PC-3 (cell line): ENCODE data around the gene NUP133. TPM values are rescaled to one million over a fixed set of nuclear protein-coding genes. Genes with fewer than 3 reads are reported as not detected.

Source experiments
- ATAC-seq: fragments of 200-7000 bp; cut with Tn5 transposase; 2 replicates; pipeline ENCODE4 v1.9.1; 2020; ENCODE audit warnings: mild to moderate bottlenecking, moderate library complexity
- BruUV-seq: library from RNA; stranded (reverse); fragments of 400-500 nt; replicated peaks from 2 replicates; lab custom pipeline; 2021; lab: Mats Ljungman, UMichigan
- CTCF ChIA-PET: fragments of 300-600 bp; sonication (Branson Sonifier 250); formaldehyde crosslinking; loops from one replicate; lab custom pipeline; 2022; ENCODE audit warnings: antibody characterized with exemption; lab: Charles Lee
- POLR2A ChIA-PET: fragments of 300-600 bp; sonication (Branson Sonifier 250); formaldehyde crosslinking; loops from one replicate; lab custom pipeline; 2022; ENCODE audit warnings: antibody characterized with exemption; ENCODE audit not compliant: unreplicated experiment; lab: Charles Lee
- DNase-seq: peaks from one replicate; pipeline ENCODE4 v3.0.0-alpha.2; 2015
- H2AFZ ChIP-seq: fragments of 300-600 bp; sonication (generic); 2 replicates; pipeline ENCODE4 v1.6.0; 2016; ENCODE audit warnings: antibody characterized with exemption, low read length
- H3F3A ChIP-seq: fragments of 300-600 bp; sonication (generic); one replicate; pipeline ENCODE4 v1.6.0; 2017; ENCODE audit warnings: antibody characterized with exemption, low read length, control low read depth, mild to moderate bottlenecking; ENCODE audit not compliant: unreplicated experiment
- H3K27ac ChIP-seq: fragments of 300-600 bp; sonication (generic); 2 replicates; pipeline ENCODE4 v1.5.1; 2016; ENCODE audit warnings: mild to moderate bottlenecking, low read length
- H3K27me3 ChIP-seq: fragments of 300-600 bp; sonication (generic); 2 replicates; pipeline ENCODE4 v1.6.1; 2016; ENCODE audit warnings: low read length, mixed read lengths
- H3K36me3 ChIP-seq: fragments of 300-600 bp; sonication (generic); 2 replicates; pipeline ENCODE4 v1.6.1; 2016; ENCODE audit warnings: low read depth, mixed run types, low read length, mixed read lengths
- H3K4me1 ChIP-seq: fragments of 300-600 bp; sonication (generic); 2 replicates; pipeline ENCODE4 v1.5.1; 2016; ENCODE audit warnings: low read length; ENCODE audit not compliant: insufficient read depth
- H3K4me2 ChIP-seq: fragments of 300-600 bp; sonication (generic); 2 replicates; pipeline ENCODE4 v1.6.0; 2016; ENCODE audit warnings: low read length
- H3K4me3 ChIP-seq: fragments of 300-600 bp; sonication (generic); 2 replicates; pipeline ENCODE4 v1.5.1; 2016; ENCODE audit warnings: mild to moderate bottlenecking, low read length, mixed read lengths
- H3K79me2 ChIP-seq: fragments of 300-600 bp; sonication (generic); 2 replicates; pipeline ENCODE4 v1.6.1; 2017; ENCODE audit warnings: low read length, mixed read lengths
- H3K9ac ChIP-seq: fragments of 300-600 bp; sonication (generic); 2 replicates; pipeline ENCODE4 v1.6.0; 2016; ENCODE audit warnings: mild to moderate bottlenecking, low read length
- H3K9me2 ChIP-seq: fragments of 300-600 bp; sonication (generic); replicated peaks from 2 replicates; pipeline ENCODE4 v1.6.1; 2016; ENCODE audit warnings: mixed run types, low read length, mixed read lengths
- H3K9me3 ChIP-seq: fragments of 300-600 bp; sonication (generic); 2 replicates; pipeline ENCODE4 v1.6.1; 2016; ENCODE audit warnings: low read length, mixed read lengths
- H4K20me1 ChIP-seq: fragments of 300-600 bp; sonication (generic); 2 replicates; pipeline ENCODE4 v1.6.1; 2016; ENCODE audit warnings: low read length, mixed read lengths
- CTCF ChIP-seq: fragments of 300-600 bp; sonication (generic); conservative IDR thresholded peaks from 2 replicates; pipeline ENCODE4 v1.5.1; 2017; ENCODE audit warnings: antibody characterized with exemption, low read depth, mild to moderate bottlenecking, low read length
- EZH2 ChIP-seq: fragments of 300-600 bp; sonication (generic); IDR thresholded peaks from one replicate; pipeline ENCODE4 v1.6.1; 2017; ENCODE audit warnings: antibody characterized with exemption, mild to moderate bottlenecking, low read length; ENCODE audit not compliant: unreplicated experiment
- EZH2phosphoT487 ChIP-seq: fragments of 300-600 bp; sonication (generic); IDR thresholded peaks from 2 replicates; pipeline ENCODE4 v1.6.1; 2018; ENCODE audit warnings: mild to moderate bottlenecking, antibody characterized with exemption, low read length, borderline replicate concordance
- intact Hi-C: fragments of 100-400 bp; cut with micrococcal nuclease; formaldehyde crosslinking; loops from 2 replicates; pipeline ENCODE4 v1.9.0; 2023
- total RNA-seq: library from RNA; depleted of rRNA; stranded (reverse); fragments of >200 nt; gene quantifications from 2 replicates; pipeline ENCODE4 v1.2.3, GENCODE V29; 2014

Gene NUP133
- total RNA-seq, 1 experiment from 2014 or later, result 63.6 TPM

GRCh38 chr1:229474509-229474908 is 33.6 kb downstream of the NUP133 start:
- H3K9me2 ChIP-seq, result no peaks in the 10 kb centered on the region
- no peak overlapping the region for H3K27ac ChIP-seq
- no peak overlapping the region for H3K4me3 ChIP-seq
- ATAC-seq (no peak), DNase-seq (no peak)
- no peaks in the 10 kb centered on the region for H3K27me3 ChIP-seq
- TF ChIP-seq CTCF (no peak), EZH2phosphoT487 (no peak), EZH2 (no peak)
- intact Hi-C loops, result no loop called here
- ChIA-PET CTCF (no interaction called here), POLR2A (no interaction called here)
- H3K79me2 ChIP-seq, result no peaks in the 10 kb centered on the region
- H3K36me3 ChIP-seq, result peaks cover 31% of the 10 kb centered on the region; the same call in 1 of the 2 replicates
- H3K4me1 ChIP-seq, result no peaks in the 10 kb centered on the region
- H2AFZ ChIP-seq, result no peak overlapping the region
- H3K4me2 ChIP-seq, result no peak overlapping the region
- H3K9me3 ChIP-seq, result no peaks in the 10 kb centered on the region
- no TSS peak for BruUV-seq
- H4K20me1 ChIP-seq, result no peaks in the 10 kb centered on the region
- no peak overlapping the region for H3K9ac ChIP-seq
- no peaks in the 10 kb centered on the region for H3F3A ChIP-seq

GRCh38 chr1:229471175-229471574 is 37.0 kb downstream of the NUP133 start:
- Histone ChIP-seq H3K4me3 (no peak overlapping the region), H3K9me3 (no peaks in the 10 kb centered on the region), H3K9ac (no peak overlapping the region), H3K27ac (no peak overlapping the region), H3K36me3 (peaks cover 43% of the 10 kb centered on the region; the same call in 1 of the 2 replicates), H3K27me3 (no peaks in the 10 kb centered on the region), H3F3A (no peaks in the 10 kb centered on the region), H2AFZ (no peak overlapping the region), H3K4me2 (no peak overlapping the region), H3K4me1 (no peaks in the 10 kb centered on the region), H3K9me2 (no peaks in the 10 kb centered on the region), H4K20me1 (0 out of 2 replicates have a peak, but pooled peaks cover 4% of the 10 kb centered on the region), H3K79me2 (no peaks in the 10 kb centered on the region)
- intact Hi-C loops, result no loop called here
- no TSS peak for BruUV-seq
- TF ChIP-seq EZH2phosphoT487 (no peak), CTCF (no peak), EZH2 (no peak)
- DNase-seq (no peak), ATAC-seq (no peak)
- ChIA-PET CTCF (no interaction called here), POLR2A (no interaction called here)

- ATAC-seq, result no peak
- no peaks in the 10 kb centered on the region for H3K27me3 ChIP-seq
- peaks cover 42% of the 10 kb centered on the region; the same call in 1 of the 2 replicates for H3K36me3 ChIP-seq
- no TSS peak for BruUV-seq
- H3K4me2 ChIP-seq, result no peak overlapping the region
- no peak overlapping the region for H2AFZ ChIP-seq
- H3K9me2 ChIP-seq, result no peaks in the 10 kb centered on the region
- H3K9me3 ChIP-seq, result no peaks in the 10 kb centered on the region
- POLR2A ChIA-PET, result no interaction called here
- TF ChIP-seq CTCF (no peak), EZH2 (no peak), EZH2phosphoT487 (no peak)
- intact Hi-C loops, result no loop called here
- H3F3A ChIP-seq, result no peaks in the 10 kb centered on the region
- H3K4me1 ChIP-seq, result no peaks in the 10 kb centered on the region
- no peak overlapping the region for H3K9ac ChIP-seq
- no peak for DNase-seq
- no peaks in the 10 kb centered on the region for H3K79me2 ChIP-seq
- H4K20me1 ChIP-seq, result 0 out of 2 replicates have a peak, but pooled peaks cover 4% of the 10 kb centered on the region
- H3K27ac ChIP-seq, result no peak overlapping the region
- CTCF ChIA-PET, result no interaction called here
- no peak overlapping the region for H3K4me3 ChIP-seq
These were observed 37.6 kb downstream of the NUP133 start for GRCh38 chr1:229470406-229471043.
